A673 (cell line): ENCODE measurements around the gene ADAM8. TPM values are rescaled to one million over a fixed set of nuclear protein-coding genes. Genes with fewer than 3 reads are reported as not detected.

Experiments used
- BruUV-seq: library from RNA; stranded (reverse); fragments of 400-500 nt; replicated peaks from 2 replicates; lab custom pipeline; 2021; lab: Mats Ljungman, UMichigan
- CTCF ChIA-PET: fragments of 300-600 bp; sonication (Branson Sonifier 250); formaldehyde crosslinking; loops from one replicate; lab custom pipeline; 2022; ENCODE audit warnings: antibody characterized with exemption; lab: Charles Lee
- POLR2A ChIA-PET: fragments of 300-600 bp; sonication (Branson Sonifier 250); formaldehyde crosslinking; loops from one replicate; lab custom pipeline; 2022; ENCODE audit warnings: antibody characterized with exemption; ENCODE audit not compliant: low non-redundant PET; lab: Charles Lee
- DNase-seq: peaks from one replicate; pipeline ENCODE4 v3.0.0-alpha.2; 2015; ENCODE audit warnings: low spot score
- H3K27ac ChIP-seq: fragments of 200-600 bp; sonication (generic); 2 replicates; pipeline ENCODE4 v1.5.1; 2016; ENCODE audit warnings: mixed run types, low read depth, mild to moderate bottlenecking, mixed read lengths, antibody characterized with exemption, low read length; ENCODE audit not compliant: poor library complexity, severe bottlenecking
- H3K27me3 ChIP-seq: fragments of 200-600 bp; sonication (generic); replicated peaks from 2 replicates; pipeline ENCODE4 v1.6.1; 2017; ENCODE audit warnings: mixed run types, low read depth, mild to moderate bottlenecking, mixed read lengths, antibody characterized with exemption, low read length; ENCODE audit not compliant: insufficient read depth, poor library complexity
- H3K36me3 ChIP-seq: fragments of 200-600 bp; sonication (generic); 2 replicates; pipeline ENCODE4 v1.6.1; 2016; ENCODE audit warnings: mixed run types, mild to moderate bottlenecking, mixed read lengths, antibody characterized with exemption, low read length; ENCODE audit not compliant: insufficient read depth, poor library complexity, severe bottlenecking
- H3K4me1 ChIP-seq: fragments of 200-600 bp; sonication (generic); 2 replicates; pipeline ENCODE4 v1.6.1; 2017; ENCODE audit warnings: mixed run types, mild to moderate bottlenecking, mixed read lengths, antibody characterized with exemption, low read length; ENCODE audit not compliant: insufficient read depth, poor library complexity, severe bottlenecking
- H3K4me3 ChIP-seq: fragments of 200-600 bp; sonication (generic); 2 replicates; pipeline ENCODE4 v1.5.1; 2016; ENCODE audit warnings: low read depth, mixed run types, mild to moderate bottlenecking, mixed read lengths, low read length; ENCODE audit not compliant: poor library complexity, severe bottlenecking
- H3K9me3 ChIP-seq: fragments of 200-600 bp; sonication (generic); 2 replicates; pipeline ENCODE4 v1.6.1; 2016; ENCODE audit warnings: mixed run types, low read depth, mild to moderate bottlenecking, mixed read lengths, antibody characterized with exemption, low read length; ENCODE audit not compliant: poor library complexity, severe bottlenecking
- CTCF ChIP-seq: fragments of 300-800, 200-600 bp; sonication (generic); conservative IDR thresholded peaks from 2 replicates; pipeline ENCODE4 v1.5.1; 2017; ENCODE audit warnings: low read depth, mild to moderate bottlenecking, antibody characterized with exemption, low read length, moderate library complexity, mixed read lengths
- EZH2 ChIP-seq: fragments of 200-600 bp; sonication (generic); IDR thresholded peaks from 2 replicates; pipeline ENCODE4 v1.6.1; 2017; ENCODE audit warnings: borderline replicate concordance, low read depth, mild to moderate bottlenecking, mixed read lengths, antibody characterized with exemption, low read length; ENCODE audit not compliant: poor library complexity, severe bottlenecking
- intact Hi-C: fragments of 100-400 bp; cut with micrococcal nuclease; formaldehyde crosslinking; loops from one replicate; pipeline ENCODE4 v1.10.0; 2022; ENCODE audit not compliant: unreplicated experiment
- total RNA-seq: library from RNA; stranded (reverse); gene quantifications from 2 replicates; pipeline ENCODE4 v1.2.3, GENCODE V29; 2021

The ADAM8 gene
- total RNA-seq, 1 experiment from 2014 or later: 1.2 TPM

- ChIA-PET CTCF (no interaction called here), POLR2A (no interaction called here)
- no TSS peak for BruUV-seq
- no peaks in the 10 kb centered on the region for H3K36me3 ChIP-seq
- H3K9me3 ChIP-seq: no peaks in the 10 kb centered on the region
- H3K4me1 ChIP-seq: peaks cover 11% of the 10 kb centered on the region
- intact Hi-C loops: no loop called here
- no peak overlapping the region for H3K27ac ChIP-seq
- H3K27me3 ChIP-seq: no peaks in the 10 kb centered on the region
- DNase-seq: no peak
- no peak for TF ChIP-seq CTCF
- TF ChIP-seq EZH2: no peak
- H3K4me3 ChIP-seq: no peak overlapping the region
Observed at GRCh38 chr10:133264461-133264860, 12.2 kb downstream of the ADAM8 start.

GRCh38 chr10:133263674-133264073 is 13.0 kb downstream of the ADAM8 start:
- CTCF ChIA-PET: no interaction called here
- H3K27ac ChIP-seq: no peak overlapping the region
- intact Hi-C loops: no loop called here

GRCh38 chr10:133262696-133263095 is 14.0 kb downstream of the ADAM8 start:
- intact Hi-C loops: no loop called here
- Histone ChIP-seq H3K9me3 (no peaks in the 10 kb centered on the region), H3K27ac (no peak overlapping the region), H3K4me1 (peaks cover 19% of the 10 kb centered on the region), H3K4me3 (no peak overlapping the region), H3K36me3 (no peaks in the 10 kb centered on the region), H3K27me3 (no peaks in the 10 kb centered on the region)
- DNase-seq: no peak
- ChIA-PET POLR2A (no interaction called here), CTCF (no interaction called here)
- no peak for TF ChIP-seq CTCF
- no peak for TF ChIP-seq EZH2
- no TSS peak for BruUV-seq

More at GRCh38 chr10:133263674-133264073, 13.0 kb downstream of the ADAM8 start:
- Histone ChIP-seq H3K27me3 (no peaks in the 10 kb centered on the region), H3K4me3 (no peak overlapping the region), H3K9me3 (no peaks in the 10 kb centered on the region), H3K36me3 (no peaks in the 10 kb centered on the region), H3K4me1 (peaks cover 19% of the 10 kb centered on the region)
- TF ChIP-seq EZH2 (no peak), CTCF (no peak)
- no peak for DNase-seq
- POLR2A ChIA-PET: no interaction called here
- BruUV-seq: no TSS peak
